GM18520 (cell line): ENCODE data around the gene CHN1.

Source experiments
- ATAC-seq: cut with Tn5 transposase; IDR thresholded peaks from one replicate; pipeline ENCODE4 v1.9.1; 2021; ENCODE audit not compliant: unreplicated experiment

Gene CHN1

GRCh38 chr2:174830561-174830960 lies 174.6 kb downstream of the CHN1 start:
- ATAC-seq = no peak

- no peak for ATAC-seq
Observed at GRCh38 chr2:174829550-174829949, 175.6 kb downstream of the CHN1 start.

GRCh38 chr2:174827371-174828369 lies 177.5 kb downstream of the CHN1 start:
- ATAC-seq = no peak

DNA sequence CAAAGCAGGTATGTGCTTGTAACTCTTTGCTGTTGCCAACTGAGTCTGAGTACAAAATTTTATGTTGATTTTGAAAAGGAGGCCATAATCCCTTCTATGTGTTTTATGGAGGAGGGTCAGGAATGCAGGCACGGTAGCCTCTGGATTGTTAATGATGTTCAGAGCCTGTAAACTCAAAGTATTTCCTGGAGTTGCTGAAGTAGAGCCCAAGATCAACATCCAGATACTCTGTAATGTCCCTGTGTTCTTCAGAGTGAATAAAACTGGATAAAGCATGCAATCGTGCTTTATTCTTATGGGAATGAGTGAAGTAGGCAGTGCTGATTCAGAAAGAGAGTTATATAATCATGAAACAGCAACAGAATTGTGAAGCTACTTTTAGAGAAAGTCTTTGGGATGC lies 179.1 kb downstream of the CHN1 start:
- no peak for ATAC-seq

GRCh38 chr2:174824068-174824467 lies 181.1 kb downstream of the CHN1 start:
- no peak for ATAC-seq

GRCh38 chr2:174821628-174822027 lies 183.6 kb downstream of the CHN1 start:
- no peak for ATAC-seq

- no peak for ATAC-seq
Observed at GRCh38 chr2:174820361-174820760, 184.8 kb downstream of the CHN1 start.

- no peak for ATAC-seq
Observed at GRCh38 chr2:174815526-174815925, 189.7 kb downstream of the CHN1 start.

GRCh38 chr2:174812037-174812436 lies 193.1 kb downstream of the CHN1 start:
- no peak for ATAC-seq

DNA sequence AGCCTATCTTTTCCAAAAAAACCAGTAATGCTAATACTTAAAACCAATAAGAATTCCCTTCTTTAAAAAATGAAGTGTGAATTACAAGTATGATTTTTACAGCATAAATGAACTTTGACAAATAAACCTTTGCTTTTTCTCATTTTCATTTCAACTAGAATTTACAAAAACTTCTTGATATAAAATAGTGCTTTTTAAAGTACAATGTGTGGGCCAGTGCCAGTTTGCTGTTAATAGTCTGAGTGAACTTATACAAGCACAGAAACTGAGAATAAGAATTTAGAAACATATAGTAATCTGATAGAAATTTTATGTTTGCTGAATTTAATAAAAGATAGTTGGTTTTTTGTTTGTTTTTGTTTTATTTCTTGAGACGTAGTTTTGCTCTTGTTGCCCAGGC lies 197.2 kb downstream of the CHN1 start:
- no peak for ATAC-seq

DNA sequence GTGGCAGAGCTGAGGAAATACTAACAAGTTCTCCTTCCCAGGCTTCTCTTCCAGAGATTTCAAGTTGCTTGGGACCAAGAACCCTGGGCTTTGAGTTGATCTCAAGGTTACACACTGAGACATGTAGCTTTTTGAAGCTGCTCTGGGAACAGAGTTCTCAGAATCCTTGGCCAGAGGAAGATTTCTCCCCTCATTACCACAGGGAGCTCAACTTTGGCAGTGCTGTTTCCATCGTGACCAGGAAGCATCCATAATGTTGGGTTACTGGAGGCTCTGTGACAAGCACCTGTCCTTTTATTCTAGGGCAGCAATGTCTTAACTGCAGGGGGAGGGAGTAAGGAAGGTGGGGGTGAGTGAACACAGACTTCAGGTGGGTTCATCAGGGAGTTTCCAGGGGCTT lies 199.4 kb downstream of the CHN1 start:
- ATAC-seq = no peak

DNA sequence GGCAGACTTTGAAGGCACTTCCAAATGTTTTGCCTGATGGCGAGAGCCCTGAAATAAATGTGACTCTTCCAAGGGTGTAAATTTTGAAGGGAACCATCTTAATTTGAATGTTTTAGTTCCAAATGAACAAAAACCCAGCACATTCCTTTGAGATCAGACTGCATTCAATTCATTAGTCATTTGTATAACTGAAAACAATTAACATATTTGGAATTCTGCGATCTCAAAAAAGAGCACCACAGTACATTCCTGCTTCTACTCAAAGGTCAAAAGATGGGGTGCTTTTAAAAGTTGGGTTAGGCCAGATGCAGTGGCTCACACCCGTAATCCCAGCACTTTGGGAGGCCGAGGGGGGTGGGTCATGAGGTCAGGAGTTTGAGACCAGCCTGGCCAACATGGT lies 202.7 kb downstream of the CHN1 start:
- ATAC-seq = no peak

DNA sequence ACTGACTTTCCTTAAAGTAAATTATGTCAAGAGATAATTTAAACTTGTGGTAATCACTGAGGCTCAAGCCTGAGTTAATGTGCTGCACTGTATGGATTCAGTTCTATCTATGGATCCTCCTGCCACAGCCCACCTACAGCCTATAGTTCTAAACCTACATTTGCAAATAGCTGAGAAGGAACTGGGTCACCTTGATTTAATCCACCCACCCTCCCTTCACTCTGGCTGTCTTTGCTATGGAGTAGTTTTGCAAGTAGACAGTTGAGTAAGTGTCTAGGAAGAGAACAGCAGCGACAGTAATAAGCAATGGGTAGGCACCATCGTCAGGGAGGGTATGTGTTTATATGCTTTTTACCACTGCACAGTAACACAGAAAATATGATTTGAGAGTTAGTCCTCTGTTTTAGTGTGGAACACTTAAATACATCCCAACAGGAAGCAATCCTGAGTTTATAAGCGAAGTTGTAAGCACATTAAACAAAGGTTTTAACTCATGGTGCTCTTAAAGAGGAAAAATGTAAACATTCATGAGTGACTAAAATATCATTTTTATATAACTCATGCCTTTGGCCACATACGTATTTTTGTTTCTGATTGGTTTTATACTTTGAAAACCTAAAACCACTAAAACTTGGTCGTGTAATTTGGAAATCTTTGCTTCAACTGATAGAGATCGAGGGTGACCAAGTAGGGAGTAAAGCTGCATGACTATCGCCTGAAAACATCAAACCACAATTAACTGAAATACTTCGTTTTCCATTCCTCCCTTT lies 204.6 kb downstream of the CHN1 start:
- ATAC-seq = no peak

DNA sequence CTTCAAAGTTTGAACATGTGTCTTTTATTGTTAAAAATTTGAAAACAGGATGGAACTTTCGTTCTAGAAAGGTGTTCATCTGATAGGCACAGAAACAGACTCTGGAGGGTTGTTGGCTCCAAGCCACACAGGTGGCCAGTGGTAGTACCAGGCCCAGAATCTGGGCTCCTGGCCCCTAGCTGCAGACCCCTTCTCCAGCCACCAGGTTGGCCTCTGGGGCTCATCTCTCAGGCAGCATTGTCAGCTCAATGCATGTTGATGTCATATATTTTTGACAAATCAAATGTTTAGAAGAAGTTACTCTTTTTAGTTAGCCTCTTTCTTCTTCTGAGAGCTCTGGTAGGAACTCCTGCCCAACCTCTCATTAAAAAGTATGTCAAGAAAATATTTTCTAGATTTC lies 206.4 kb downstream of the CHN1 start:
- ATAC-seq = no peak

DNA sequence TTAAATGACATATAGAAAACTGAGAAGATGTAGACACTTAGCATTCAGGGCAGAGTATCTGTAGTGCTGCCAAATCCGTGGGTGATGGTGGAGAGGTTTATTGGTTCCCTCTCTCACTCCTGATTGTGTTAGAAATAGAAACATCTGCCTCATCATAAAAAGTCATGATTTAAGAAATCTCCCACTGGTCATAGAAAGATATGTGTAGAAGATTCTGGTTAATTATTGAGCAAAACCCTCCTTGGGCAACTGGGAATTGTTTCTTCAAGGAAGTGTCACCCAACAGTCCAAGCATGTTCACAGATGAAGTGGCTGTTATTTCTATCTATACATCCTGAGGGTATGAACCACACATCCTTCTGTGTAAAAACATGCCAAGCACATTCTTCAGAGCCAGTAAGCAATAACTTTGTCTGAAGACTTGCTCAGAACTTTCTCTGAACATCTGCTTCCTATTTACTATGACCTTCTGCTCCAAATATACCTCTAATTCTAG lies 207.4 kb downstream of the CHN1 start:
- ATAC-seq = no peak

GRCh38 chr2:174796319-174796771 lies 208.8 kb downstream of the CHN1 start:
- no peak for ATAC-seq

- ATAC-seq = no peak
Observed at GRCh38 chr2:174794851-174795374, 210.3 kb downstream of the CHN1 start.

- no peak for ATAC-seq
Observed at GRCh38 chr2:174792309-174793025, 212.7 kb downstream of the CHN1 start.

DNA sequence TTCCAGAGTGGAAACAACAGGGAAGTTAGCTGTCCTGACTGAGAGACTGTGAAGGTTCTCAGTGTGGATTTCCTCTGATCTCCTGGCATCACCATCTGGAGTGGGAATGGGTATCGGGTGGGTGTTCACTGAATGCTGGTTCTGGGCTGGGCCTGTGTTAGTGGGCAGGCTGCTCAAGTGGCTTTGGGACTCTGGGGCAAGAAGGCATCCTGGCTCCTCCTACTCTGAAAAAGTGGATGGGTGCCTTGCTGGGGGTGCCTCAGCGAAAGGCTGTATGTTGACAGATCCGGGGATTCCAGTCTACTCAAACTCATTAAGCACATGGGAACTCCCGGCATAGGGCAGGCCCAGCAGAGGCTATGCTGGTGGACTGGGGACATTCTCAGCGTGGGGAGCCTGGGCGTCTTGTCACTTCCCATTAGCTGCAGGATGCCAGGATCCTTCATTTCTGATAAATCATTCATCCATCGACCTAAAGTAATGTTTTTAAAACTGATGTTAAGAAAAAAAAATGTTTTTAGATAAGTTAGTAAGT lies 213.4 kb downstream of the CHN1 start:
- no peak for ATAC-seq

DNA sequence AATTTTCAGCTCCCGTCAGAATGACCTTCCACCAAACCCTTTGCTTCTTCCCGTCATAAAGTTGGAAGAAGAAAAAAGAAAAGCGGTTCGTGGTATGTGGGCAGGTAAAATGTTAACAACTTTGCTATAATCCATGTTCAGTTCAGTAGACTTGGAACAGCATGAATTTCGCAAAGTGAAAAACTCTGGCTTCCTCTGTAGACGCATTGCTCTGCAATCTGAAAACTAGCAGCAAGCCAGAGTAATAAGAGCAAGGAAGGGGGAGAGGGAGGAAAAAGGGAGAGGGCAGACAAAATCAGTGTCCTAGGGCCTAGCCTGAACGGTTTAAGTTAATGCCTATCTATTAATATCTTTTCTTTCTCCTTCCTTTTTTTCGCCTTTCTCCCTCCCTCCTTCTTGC lies 214.2 kb downstream of the CHN1 start:
- ATAC-seq = no peak

- no peak for ATAC-seq
Observed at GRCh38 chr2:174789001-174789400, 216.2 kb downstream of the CHN1 start.
